Esophagus muscularis mucosa (tissue), 4 donors: ENCODE results near the gene PLD1. TPM values are rescaled to one million over a fixed set of nuclear protein-coding genes. Genes with fewer than 3 reads are reported as not detected.

ENCODE experiments used
- DNase-seq: peaks from one replicate; pipeline ENCODE4 v3.0.0-alpha.2; 2017; ENCODE audit errors: extremely low spot score
- H3K27ac ChIP-seq, 4 donors: fragments of 200-600 bp; sonication (generic); replicated peaks in 1 of 4; 1 replicate in 3 of 4; 2 replicates in 1 of 4; pipeline ENCODE4 v1.5.1; 2016 to 2019; ENCODE audit warnings: mild to moderate bottlenecking in 1 of 4
- H3K27me3 ChIP-seq, 4 donors: fragments of 200-600 bp; sonication (generic); one replicate each; pipeline versions ENCODE4 v1.5.1 to v1.6.0; 2016 to 2019
- H3K36me3 ChIP-seq, 4 donors: fragments of 200-600 bp; sonication (generic); one replicate each; pipeline ENCODE4 v1.5.1; 2016 to 2019
- H3K4me1 ChIP-seq, 4 donors: fragments of 200-600 bp; sonication (generic); one replicate each; pipeline ENCODE4 v1.5.1; 2016 to 2019
- H3K4me3 ChIP-seq, 4 donors: fragments of 200-600 bp; sonication (generic); 1 replicate in 2 of 4; 2 replicates in 2 of 4; pipeline ENCODE4 v1.5.1; 2016 to 2019; ENCODE audit warnings: mild to moderate bottlenecking in 4 of 4, moderate library complexity in 1 of 4
- H3K9me3 ChIP-seq, 4 donors: fragments of 200-600 bp; sonication (generic); 1 replicate in 3 of 4; 2 replicates in 1 of 4; pipeline ENCODE4 v1.5.1; 2016 to 2019
- EP300 ChIP-seq: sonication (generic); formaldehyde crosslinking; IDR thresholded peaks from one replicate; pipeline ENCODE4 v1.6.1; 2017; ENCODE audit warnings: antibody characterized with exemption
- POLR2A ChIP-seq: fragments of 450-650 bp; IDR thresholded peaks from one replicate; pipeline ENCODE4 v1.6.1; 2017; ENCODE audit warnings: antibody characterized with exemption, moderate library complexity, mild to moderate bottlenecking, low read depth
- POLR2AphosphoS5 ChIP-seq, 2 donors: sonication (generic); formaldehyde crosslinking; IDR thresholded peaks; one replicate each; pipeline ENCODE4 v1.6.1; 2017; ENCODE audit warnings: antibody characterized with exemption in 2 of 2
- WGBS: methylation state at CpG from one replicate; pipeline ENCODE4 v1.1.5; 2018; 5-methylcytosine and 5-hydroxymethylcytosine counted together
- intact Hi-C: fragments of 100-400 bp; cut with DNase I; formaldehyde crosslinking; loops from one replicate; pipeline ENCODE4 v1.15.1; 2023
- total RNA-seq, 4 donors: library from RNA; depleted of rRNA; stranded (reverse); fragments of >200 nt; gene quantifications; one replicate each; pipeline versions ENCODE4 v1.1.0 to v1.2.1, GENCODE V29; 2016
- TF ChIP-seq, protein P1 (sequence below), 3 experiments: fragments of 200-600 bp in 2 of 3; fragments of 450-650 bp in 1 of 3; sonication (generic) in 2 of 3; IDR thresholded peaks; one replicate each; pipeline ENCODE4 v1.5.1; 2017 to 2019; ENCODE audit warnings: antibody characterized with exemption in 3 of 3, mild to moderate bottlenecking in 2 of 3, moderate library complexity in 1 of 3

The PLD1 gene
- total RNA-seq, 4 donors from 2014 or later = 12.4 to 21.1 (median 18.5) TPM

DNA sequence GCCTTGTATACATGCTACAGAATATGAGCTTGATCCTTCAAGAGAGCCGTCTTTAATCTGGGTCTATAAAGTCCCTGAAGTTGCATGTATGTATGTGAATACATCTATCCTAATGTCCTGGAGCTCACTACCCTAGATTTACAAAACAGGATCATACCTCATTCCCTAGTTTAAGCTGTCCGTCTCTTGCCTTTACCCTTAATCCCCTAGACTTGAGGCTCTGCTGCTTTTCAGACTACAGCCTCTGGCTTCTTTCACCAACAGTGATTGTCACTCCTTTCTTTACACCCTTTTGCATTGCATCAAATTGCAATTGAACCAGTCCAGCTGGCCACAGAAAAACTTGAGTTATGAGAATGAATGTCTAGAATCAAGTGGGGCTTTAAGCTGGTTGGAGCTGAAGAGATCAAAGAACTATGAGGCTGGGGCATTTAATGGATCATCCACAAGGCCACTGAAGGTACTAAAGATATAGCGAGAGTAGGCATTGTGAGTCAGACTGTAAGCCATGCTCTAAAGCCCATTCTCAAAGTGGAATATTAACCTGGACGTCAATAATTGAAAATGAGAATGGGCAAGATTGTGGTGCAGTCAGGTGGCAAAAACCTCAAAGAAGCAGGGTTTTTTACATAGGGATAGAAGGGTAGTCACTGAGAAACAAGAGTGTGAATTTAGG lies 12.3 kb upstream of the PLD1 start:
- 93% methylated on average over 4 of the region's 4 CpGs for WGBS
- Histone ChIP-seq H3K4me3 (no peak overlapping the region), H3K36me3 (no peaks in the 10 kb centered on the region), H3K4me1 (no peaks in the 10 kb centered on the region), H3K9me3 (no peaks in the 10 kb centered on the region), H3K27ac (no peak overlapping the region), H3K27me3 (no peaks in the 10 kb centered on the region)
- TF ChIP-seq POLR2AphosphoS5 (IDR thresholded peaks at IDR 0.05) (no peak), POLR2A (no peak), EP300 (no peak)
- TF ChIP-seq, protein P1, sequence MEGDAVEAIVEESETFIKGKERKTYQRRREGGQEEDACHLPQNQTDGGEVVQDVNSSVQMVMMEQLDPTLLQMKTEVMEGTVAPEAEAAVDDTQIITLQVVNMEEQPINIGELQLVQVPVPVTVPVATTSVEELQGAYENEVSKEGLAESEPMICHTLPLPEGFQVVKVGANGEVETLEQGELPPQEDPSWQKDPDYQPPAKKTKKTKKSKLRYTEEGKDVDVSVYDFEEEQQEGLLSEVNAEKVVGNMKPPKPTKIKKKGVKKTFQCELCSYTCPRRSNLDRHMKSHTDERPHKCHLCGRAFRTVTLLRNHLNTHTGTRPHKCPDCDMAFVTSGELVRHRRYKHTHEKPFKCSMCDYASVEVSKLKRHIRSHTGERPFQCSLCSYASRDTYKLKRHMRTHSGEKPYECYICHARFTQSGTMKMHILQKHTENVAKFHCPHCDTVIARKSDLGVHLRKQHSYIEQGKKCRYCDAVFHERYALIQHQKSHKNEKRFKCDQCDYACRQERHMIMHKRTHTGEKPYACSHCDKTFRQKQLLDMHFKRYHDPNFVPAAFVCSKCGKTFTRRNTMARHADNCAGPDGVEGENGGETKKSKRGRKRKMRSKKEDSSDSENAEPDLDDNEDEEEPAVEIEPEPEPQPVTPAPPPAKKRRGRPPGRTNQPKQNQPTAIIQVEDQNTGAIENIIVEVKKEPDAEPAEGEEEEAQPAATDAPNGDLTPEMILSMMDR (IDR thresholded peaks at IDR 0.05) = no peak
- intact Hi-C loops = loop anchor here (5.0 kb wide), 1 partner anchor 45 kb away; no protein-coding TSS in a partner anchor
- DNase-seq = no peak

- WGBS = 75% methylated on average over 2 of the region's 2 CpGs
- intact Hi-C loops = loop anchor here (5.0 kb wide), 1 partner anchor 45 kb away; no protein-coding TSS in a partner anchor
Measured at GRCh38 chr3:171821778-171822358, 11.6 kb upstream of the PLD1 start.

DNA sequence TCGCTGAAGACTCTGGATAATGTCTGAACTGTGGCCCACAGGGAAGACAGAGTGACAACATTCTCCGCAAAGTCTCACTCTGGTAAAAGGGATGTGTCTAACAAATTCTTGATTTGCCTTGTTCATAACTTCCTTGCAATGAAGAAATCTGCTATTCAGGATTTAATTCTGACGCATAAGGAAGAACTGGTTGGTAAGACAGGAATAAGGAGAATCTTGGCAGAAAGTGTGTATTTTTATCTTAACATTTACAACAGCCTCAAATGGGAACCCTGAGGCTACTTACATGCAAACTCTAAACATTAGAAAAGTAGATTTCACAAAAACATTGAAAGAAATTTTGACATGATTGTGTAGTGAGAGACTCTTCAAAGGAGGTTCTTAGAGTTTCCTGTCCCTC lies 10.8 kb upstream of the PLD1 start:
- no peak for DNase-seq
- intact Hi-C loops = loop anchor here (5.0 kb wide), 1 partner anchor 44 kb away; no protein-coding TSS in a partner anchor
- Histone ChIP-seq H3K27me3 (no peaks in the 10 kb centered on the region), H3K4me3 (no peak overlapping the region), H3K36me3 (no peaks in the 10 kb centered on the region), H3K4me1 (no peaks in the 10 kb centered on the region), H3K27ac (no peak overlapping the region), H3K9me3 (no peaks in the 10 kb centered on the region)
- 96% methylated on average over 3 of the region's 3 CpGs for WGBS
- TF ChIP-seq EP300 = no peak
- no peak for TF ChIP-seq POLR2A
- TF ChIP-seq, protein P1 (IDR thresholded peaks at IDR 0.05) = no peak
- no peak for TF ChIP-seq POLR2AphosphoS5 (IDR thresholded peaks at IDR 0.05)

More at GRCh38 chr3:171821778-171822358, 11.6 kb upstream of the PLD1 start:
- TF ChIP-seq, protein P1 (IDR thresholded peaks at IDR 0.05) = no peak
- no peak for TF ChIP-seq POLR2A
- TF ChIP-seq POLR2AphosphoS5 (IDR thresholded peaks at IDR 0.05) = no peak
- no peak for TF ChIP-seq EP300
- no peaks in the 10 kb centered on the region for H3K36me3 ChIP-seq
- no peak overlapping the region for H3K4me3 ChIP-seq
- no peaks in the 10 kb centered on the region for H3K27me3 ChIP-seq
- no peak overlapping the region for H3K27ac ChIP-seq
- no peaks in the 10 kb centered on the region for H3K9me3 ChIP-seq
- H3K4me1 ChIP-seq = no peaks in the 10 kb centered on the region
- no peak for DNase-seq

- no peak for DNase-seq
- TF ChIP-seq POLR2A (no peak), POLR2AphosphoS5 (IDR thresholded peaks at IDR 0.05) (no peak), EP300 (no peak)
- TF ChIP-seq, protein P1 (IDR thresholded peaks at IDR 0.05) = no peak
- Histone ChIP-seq H3K36me3 (no peaks in the 10 kb centered on the region), H3K4me1 (no peaks in the 10 kb centered on the region), H3K27me3 (no peaks in the 10 kb centered on the region), H3K4me3 (no peak overlapping the region), H3K27ac (no peak overlapping the region), H3K9me3 (no peaks in the 10 kb centered on the region)
- intact Hi-C loops = loop anchor here (10.0 kb wide), 1 partner anchor 248 kb away; no protein-coding TSS in a partner anchor
- 92% methylated on average over 4 of the region's 4 CpGs for WGBS
Measured at GRCh38 chr3:171817074-171817800, 7.0 kb upstream of the PLD1 start.
